Calu3 (cell line): ENCODE results near the gene CDT1. TPM values are rescaled to one million over a fixed set of nuclear protein-coding genes. Genes with fewer than 3 reads are reported as not detected.

ENCODE experiments used
- BruUV-seq: library from RNA; stranded (reverse); fragments of 400-500 nt; replicated peaks from 2 replicates; lab custom pipeline; 2021; lab: Mats Ljungman, UMichigan
- CTCF ChIA-PET: fragments of 300-600 bp; sonication (Branson Sonifier 250); formaldehyde crosslinking; loops from one replicate; lab custom pipeline; 2022; ENCODE audit warnings: antibody characterized with exemption; lab: Charles Lee
- DNase-seq: peaks from one replicate; pipeline ENCODE4 v3.0.0; 2022
- H3K27ac Mint-ChIP-seq: one replicate; pipeline ENCODE4 v1.8.0; 2022; ENCODE audit warnings: mixed read lengths; ENCODE audit not compliant: unreplicated experiment
- H3K27me3 Mint-ChIP-seq: one replicate; pipeline ENCODE4 v1.8.0; 2022; ENCODE audit warnings: mixed read lengths; ENCODE audit not compliant: unreplicated experiment
- H3K36me3 Mint-ChIP-seq: one replicate; pipeline ENCODE4 v1.8.0; 2022; ENCODE audit warnings: mild to moderate bottlenecking, moderate library complexity, mixed read lengths; ENCODE audit not compliant: insufficient read depth, unreplicated experiment
- H3K4me1 Mint-ChIP-seq: one replicate; pipeline ENCODE4 v1.8.0; 2022; ENCODE audit warnings: mild to moderate bottlenecking, low read depth, mixed read lengths; ENCODE audit not compliant: unreplicated experiment
- H3K4me3 Mint-ChIP-seq: one replicate; pipeline ENCODE4 v1.8.0; 2022; ENCODE audit warnings: mild to moderate bottlenecking, low read depth, moderate library complexity, mixed read lengths; ENCODE audit not compliant: unreplicated experiment
- H3K9me3 Mint-ChIP-seq: one replicate; pipeline ENCODE4 v1.8.0; 2022; ENCODE audit warnings: low read depth, mixed read lengths; ENCODE audit not compliant: unreplicated experiment
- intact Hi-C: fragments of 100-400 bp; cut with micrococcal nuclease; formaldehyde crosslinking; loops from one replicate; pipeline ENCODE4 v1.10.0; 2022; ENCODE audit not compliant: unreplicated experiment
- total RNA-seq: library from RNA; stranded (reverse); gene quantifications from 2 replicates; pipeline ENCODE4 v1.2.3, GENCODE V29; 2022
- TF ChIP-seq, protein P1 (sequence below): fragments of 200-600 bp; IDR thresholded peaks from one replicate; pipeline ENCODE4 v1.8.0; 2022; ENCODE audit warnings: antibody characterized with exemption; ENCODE audit not compliant: unreplicated experiment

The CDT1 gene
- total RNA-seq, 1 experiment from 2014 or later: 74.8 TPM

DNA sequence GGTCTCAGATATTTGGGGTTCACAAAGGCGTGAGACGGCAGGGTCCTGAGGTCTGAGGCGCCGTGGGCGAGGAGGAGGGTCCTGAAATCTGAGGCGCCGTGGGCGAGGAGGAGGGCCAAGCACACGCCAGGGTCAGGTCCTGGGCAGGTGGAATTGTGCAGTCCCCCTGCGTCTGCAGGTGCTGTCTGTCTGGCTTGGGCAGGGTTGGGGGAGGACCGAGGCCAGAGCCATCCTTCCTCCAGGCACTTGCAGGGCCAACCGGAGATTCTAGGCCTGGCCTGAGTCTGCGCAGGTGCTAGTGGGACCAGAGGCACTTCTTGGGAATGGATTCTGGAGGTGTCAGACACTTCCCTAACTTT is 10.5 kb downstream of the CDT1 start:
- CTCF ChIA-PET: no interaction called here
- Mint-ChIP-seq H3K4me1 (peaks cover 12% of the 10 kb centered on the region), H3K4me3 (no peak overlapping the region), H3K27me3 (no peaks in the 10 kb centered on the region), H3K9me3 (no peaks in the 10 kb centered on the region), H3K27ac (no peak overlapping the region), H3K36me3 (peaks cover 52% of the 10 kb centered on the region)
- TF ChIP-seq, protein P1, sequence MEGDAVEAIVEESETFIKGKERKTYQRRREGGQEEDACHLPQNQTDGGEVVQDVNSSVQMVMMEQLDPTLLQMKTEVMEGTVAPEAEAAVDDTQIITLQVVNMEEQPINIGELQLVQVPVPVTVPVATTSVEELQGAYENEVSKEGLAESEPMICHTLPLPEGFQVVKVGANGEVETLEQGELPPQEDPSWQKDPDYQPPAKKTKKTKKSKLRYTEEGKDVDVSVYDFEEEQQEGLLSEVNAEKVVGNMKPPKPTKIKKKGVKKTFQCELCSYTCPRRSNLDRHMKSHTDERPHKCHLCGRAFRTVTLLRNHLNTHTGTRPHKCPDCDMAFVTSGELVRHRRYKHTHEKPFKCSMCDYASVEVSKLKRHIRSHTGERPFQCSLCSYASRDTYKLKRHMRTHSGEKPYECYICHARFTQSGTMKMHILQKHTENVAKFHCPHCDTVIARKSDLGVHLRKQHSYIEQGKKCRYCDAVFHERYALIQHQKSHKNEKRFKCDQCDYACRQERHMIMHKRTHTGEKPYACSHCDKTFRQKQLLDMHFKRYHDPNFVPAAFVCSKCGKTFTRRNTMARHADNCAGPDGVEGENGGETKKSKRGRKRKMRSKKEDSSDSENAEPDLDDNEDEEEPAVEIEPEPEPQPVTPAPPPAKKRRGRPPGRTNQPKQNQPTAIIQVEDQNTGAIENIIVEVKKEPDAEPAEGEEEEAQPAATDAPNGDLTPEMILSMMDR: no peak
- intact Hi-C loops: no loop called here
- BruUV-seq: no TSS peak
- no peak for DNase-seq

DNA sequence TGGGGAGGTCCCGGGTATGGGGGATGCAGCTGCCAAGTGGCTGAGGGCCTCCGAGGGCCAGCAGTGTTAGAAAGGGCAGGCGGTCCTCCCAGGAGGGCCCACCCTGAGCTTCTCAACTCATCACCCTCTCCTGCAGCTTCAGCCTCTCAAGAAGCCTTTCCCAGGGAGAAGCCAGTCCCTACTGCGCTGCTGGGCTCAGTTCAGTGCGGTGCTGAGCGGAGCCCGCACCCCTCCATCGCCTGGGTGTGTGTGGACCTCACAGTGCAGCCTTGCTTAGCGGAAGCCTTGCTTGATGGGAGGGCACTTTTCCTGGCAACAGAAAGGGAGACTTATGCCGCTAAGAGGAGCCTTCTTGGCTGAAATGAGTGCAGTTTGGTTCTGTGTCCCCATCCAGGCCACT is 11.6 kb downstream of the CDT1 start:
- CTCF ChIA-PET: interaction anchor here (1.3 kb wide), 1 partner anchor 42 kb away, joined by 8 read pairs; the partner anchor contains the start of genes GALNS and TRAPPC2L
- Mint-ChIP-seq H3K4me1 (peaks cover 6% of the 10 kb centered on the region), H3K27ac (no peak overlapping the region), H3K27me3 (no peaks in the 10 kb centered on the region), H3K36me3 (peaks cover 42% of the 10 kb centered on the region), H3K4me3 (no peak overlapping the region), H3K9me3 (no peaks in the 10 kb centered on the region)
- intact Hi-C loops: loop anchor here (5.0 kb wide), 1 partner anchor 402 kb away; the partner anchor contains the start of gene ZNF778
- BruUV-seq: no TSS peak
- no peak for DNase-seq
- TF ChIP-seq, protein P1: no peak

DNA sequence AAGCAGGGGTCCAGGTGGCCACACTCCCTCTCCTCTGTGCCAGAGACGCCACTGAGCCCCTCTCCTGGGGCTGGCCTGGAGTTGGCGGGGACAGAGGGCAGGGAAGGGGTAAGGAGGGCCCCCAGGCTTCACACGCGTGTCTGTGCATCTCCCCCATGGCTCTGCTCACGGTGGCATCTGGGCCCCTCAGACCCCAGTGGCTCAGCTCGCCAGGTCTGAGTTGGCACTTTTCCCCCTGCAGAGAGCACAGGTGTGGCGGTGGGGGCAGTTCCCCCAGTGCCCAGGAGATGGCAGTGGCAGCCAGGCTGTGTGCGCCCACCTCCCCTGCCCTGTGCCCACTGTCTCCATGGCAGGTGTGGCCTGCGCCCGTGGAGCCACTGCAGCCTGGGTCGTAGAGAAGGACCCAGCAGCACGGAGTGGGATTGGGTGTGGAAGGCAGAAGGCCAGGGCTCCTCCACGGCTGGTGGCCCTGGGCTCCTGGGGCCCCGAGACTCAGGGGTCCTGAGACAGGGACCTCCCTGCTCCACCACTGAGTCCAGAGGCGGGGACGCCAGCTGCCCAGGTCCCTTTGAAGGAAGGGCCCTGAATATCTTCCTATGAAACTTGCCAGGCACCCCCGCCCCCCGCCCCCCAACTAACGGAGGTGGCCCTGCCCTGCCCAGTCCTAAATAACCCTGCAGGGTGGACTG is 12.5 kb downstream of the CDT1 start:
- CTCF ChIA-PET: interaction anchor here (0.6 to 1.3 kb wide), 2 partner anchors 41 to 128 kb away, joined by 3 to 8 read pairs; partner anchors contain the start of genes GALNS and TRAPPC2L
- no peak overlapping the region for H3K27ac Mint-ChIP-seq
- no peaks in the 10 kb centered on the region for H3K9me3 Mint-ChIP-seq
- no peak overlapping the region for H3K4me3 Mint-ChIP-seq
- TF ChIP-seq, protein P1: peak; percentile 96
- peaks cover 33% of the 10 kb centered on the region for H3K36me3 Mint-ChIP-seq
- DNase-seq: peak; percentile 84
- no peaks in the 10 kb centered on the region for H3K4me1 Mint-ChIP-seq
- H3K27me3 Mint-ChIP-seq: no peaks in the 10 kb centered on the region
- BruUV-seq: no TSS peak
- intact Hi-C loops: loop anchor here (5.0 kb wide), 1 partner anchor 401 kb away; the partner anchor contains the start of gene ZNF778

DNA sequence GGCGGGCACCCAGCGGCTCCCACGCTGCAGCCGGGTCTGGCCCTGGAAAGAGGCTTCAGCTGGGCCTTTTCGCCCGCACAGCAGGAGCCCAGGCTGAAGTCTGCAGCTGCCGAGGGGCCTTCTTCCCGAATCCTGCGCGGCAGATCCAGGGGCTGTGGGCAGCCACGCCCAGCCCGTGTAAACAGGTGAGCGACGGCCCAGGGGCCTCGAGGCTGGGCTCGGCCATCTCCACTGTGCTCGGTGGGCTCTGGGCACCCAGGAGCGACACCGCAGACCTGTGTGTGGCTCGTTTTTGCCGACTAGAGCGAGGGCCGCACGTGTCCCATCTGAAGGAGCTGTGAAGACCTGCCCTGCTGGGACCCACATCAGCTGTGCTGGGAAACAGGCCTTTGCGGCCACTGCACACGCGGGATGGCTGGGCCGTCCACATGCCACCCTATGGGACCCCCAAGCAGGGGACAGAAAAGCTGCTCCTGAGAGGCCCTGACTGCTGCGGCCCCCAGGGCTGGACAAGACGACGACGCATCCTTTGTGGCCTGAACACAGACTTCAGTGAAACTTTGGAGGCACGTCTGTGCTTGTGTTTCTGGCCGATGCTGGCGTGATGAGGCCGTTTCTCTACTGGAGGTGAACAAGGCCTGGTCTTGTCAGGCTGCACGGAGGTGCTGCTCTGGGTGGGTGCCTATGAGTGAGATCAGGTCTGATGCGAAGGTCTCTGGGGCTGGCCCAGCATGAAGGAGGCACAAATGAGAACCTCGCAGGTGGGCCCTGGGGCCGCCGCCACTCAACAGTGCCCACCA is 13.3 kb downstream of the CDT1 start:
- no peak overlapping the region for H3K27ac Mint-ChIP-seq
- TF ChIP-seq, protein P1: no peak
- H3K27me3 Mint-ChIP-seq: no peaks in the 10 kb centered on the region
- H3K9me3 Mint-ChIP-seq: no peaks in the 10 kb centered on the region
- no peak overlapping the region for H3K4me3 Mint-ChIP-seq
- no peaks in the 10 kb centered on the region for H3K4me1 Mint-ChIP-seq
- no TSS peak for BruUV-seq
- peaks cover 24% of the 10 kb centered on the region for H3K36me3 Mint-ChIP-seq
- intact Hi-C loops: loop anchor here (5.0 kb wide), 1 partner anchor 400 kb away; the partner anchor contains the start of gene ZNF778
- CTCF ChIA-PET: interaction anchor here (1.3 kb wide), 1 partner anchor 40 kb away, joined by 8 read pairs; the partner anchor contains the start of genes GALNS and TRAPPC2L
- no peak for DNase-seq
